CD14-positive monocyte (primary cell): ENCODE data around the gene SEL1L3. TPM values are rescaled to one million over a fixed set of nuclear protein-coding genes. Genes with fewer than 3 reads are reported as not detected.

Experiments used
- DNase-seq, 3 donors: peaks; one replicate each; pipeline ENCODE4 v3.0.0-alpha.2; 2011 to 2022
- H2AFZ ChIP-seq: 2 replicates; pipeline ENCODE4 v1.6.0; 2012; ENCODE audit warnings: mild to moderate bottlenecking, low read depth, low read length, inconsistent platforms; ENCODE audit not compliant: insufficient read depth, poor library complexity, severe bottlenecking
- H3K27ac ChIP-seq, 2 donors: 1 replicate in 1 of 2; 2 replicates in 1 of 2; pipeline ENCODE4 v1.5.1; 2012 to 2013; ENCODE audit warnings: low read length in 2 of 2, control low read depth in 1 of 2, inconsistent platforms in 1 of 2, low read depth in 1 of 2, mild to moderate bottlenecking in 1 of 2
- H3K27me3 ChIP-seq, 2 donors: one replicate each; pipeline versions ENCODE4 v1.6.0 to v1.6.1; 2011 to 2013; ENCODE audit warnings: low read length in 2 of 2; ENCODE audit not compliant: control insufficient read depth in 2 of 2, insufficient read depth in 2 of 2
- H3K36me3 ChIP-seq, 2 donors: replicated peaks in 1 of 2; 1 replicate in 1 of 2; 2 replicates in 1 of 2; pipeline versions ENCODE4 v1.5.1 to v1.6.1; 2012 to 2013; ENCODE audit warnings: low read length in 2 of 2, control low read depth in 1 of 2, inconsistent platforms in 1 of 2, mild to moderate bottlenecking in 1 of 2; ENCODE audit not compliant: insufficient read depth in 2 of 2, control insufficient read depth in 1 of 2
- H3K4me1 ChIP-seq, 2 donors: 1 replicate in 1 of 2; 2 replicates in 1 of 2; pipeline versions ENCODE4 v1.5.1 to v1.6.1; 2012 to 2013; ENCODE audit warnings: low read length in 2 of 2, control low read depth in 1 of 2, inconsistent platforms in 1 of 2, mild to moderate bottlenecking in 1 of 2, moderate library complexity in 1 of 2; ENCODE audit not compliant: insufficient read depth in 2 of 2, control insufficient read depth in 1 of 2
- H3K4me2 ChIP-seq: replicated peaks from 2 replicates; pipeline ENCODE3; 2012; ENCODE audit warnings: low read length, moderate library complexity, mild to moderate bottlenecking; ENCODE audit not compliant: poor library complexity, severe bottlenecking; ENCODE audit errors: extremely low read depth
- H3K4me3 ChIP-seq, 3 experiments: fragments of 200-600 bp in 1 of 3; sonication (generic) in 1 of 3; replicated peaks in 1 of 3; 1 replicate in 2 of 3; 2 replicates in 1 of 3; pipeline ENCODE4 v1.5.1; 2011 to 2013; ENCODE audit warnings: low read length in 3 of 3, mild to moderate bottlenecking in 3 of 3, control low read depth in 2 of 3, low read depth in 2 of 3, inconsistent platforms in 1 of 3, moderate library complexity in 1 of 3
- H3K79me2 ChIP-seq: 2 replicates; pipeline ENCODE4 v1.6.0; 2012; ENCODE audit warnings: mild to moderate bottlenecking, control low read depth, inconsistent platforms, low read length, moderate library complexity; ENCODE audit not compliant: insufficient read depth
- H3K9ac ChIP-seq: 2 replicates; pipeline ENCODE4 v1.6.0; 2017; ENCODE audit warnings: low read length, mild to moderate bottlenecking; ENCODE audit not compliant: insufficient read depth, poor library complexity, severe bottlenecking
- H3K9me3 ChIP-seq, 2 donors: replicated peaks in 1 of 2; 1 replicate in 1 of 2; 2 replicates in 1 of 2; pipeline versions ENCODE4 v1.5.1 to v1.6.1; 2012 to 2013; ENCODE audit warnings: low read length in 2 of 2, control low read depth in 1 of 2; ENCODE audit not compliant: control insufficient read depth in 1 of 2, insufficient read depth in 1 of 2
- H4K20me1 ChIP-seq: 2 replicates; pipeline ENCODE4 v1.6.0; 2012; ENCODE audit warnings: mild to moderate bottlenecking, low read length, control low read depth, moderate library complexity; ENCODE audit not compliant: insufficient read depth
- H3K27ac Mint-ChIP-seq, 7 donors: one replicate each; pipeline ENCODE4 v1.8.0; 2020; ENCODE audit warnings: mild to moderate bottlenecking in 7 of 7, mixed read lengths in 7 of 7, moderate library complexity in 6 of 7, inconsistent platforms in 2 of 7
- H3K27me3 Mint-ChIP-seq, 3 donors: one replicate each; pipeline ENCODE4 v1.8.0; 2021 to 2022; ENCODE audit warnings: low read depth in 3 of 3, mild to moderate bottlenecking in 3 of 3, mixed read lengths in 3 of 3, moderate library complexity in 3 of 3, inconsistent platforms in 1 of 3
- H3K36me3 Mint-ChIP-seq, 2 donors: one replicate each; pipeline ENCODE4 v1.8.0; 2020; ENCODE audit warnings: mixed read lengths in 2 of 2, inconsistent platforms in 1 of 2, mild to moderate bottlenecking in 1 of 2
- H3K4me1 Mint-ChIP-seq: one replicate; pipeline ENCODE4 v1.8.0; 2020; ENCODE audit warnings: mild to moderate bottlenecking, mixed read lengths
- H3K4me3 Mint-ChIP-seq, 2 donors: one replicate each; pipeline ENCODE4 v1.8.0; 2020; ENCODE audit warnings: mild to moderate bottlenecking in 2 of 2, mixed read lengths in 2 of 2, moderate library complexity in 1 of 2
- H3K9me3 Mint-ChIP-seq, 7 donors: one replicate each; pipeline ENCODE4 v1.8.0; 2020 to 2022; ENCODE audit warnings: mixed read lengths in 7 of 7, mild to moderate bottlenecking in 6 of 7, moderate library complexity in 6 of 7, inconsistent platforms in 2 of 7
- WGBS: methylation state at CpG from one replicate; pipeline ENCODE4 v1.1.5; 2013; ENCODE audit warnings: missing lambda C conversion rate; ENCODE audit not compliant: insufficient coverage; 5-methylcytosine and 5-hydroxymethylcytosine counted together
- intact Hi-C, 2 donors: fragments of 100-400 bp; cut with micrococcal nuclease; formaldehyde crosslinking; loops; one replicate each; pipeline versions ENCODE4 v1.15.0 to v1.15.1; 2023
- polyA minus RNA-seq: library from RNA; depleted of rRNA, polyadenylated mRNA; stranded (reverse); fragments of >200 nt; gene quantifications from 2 replicates; pipeline ENCODE4 v1.2.3, GENCODE V29; 2012
- polyA plus RNA-seq, 3 donors: library from polyadenylated mRNA; depleted of rRNA in 1 of 3; unstranded in 2 of 3; stranded (reverse) in 1 of 3; fragments of 300-500 nt in 2 of 3; fragments of >200 nt in 1 of 3; fragmentation: Illumina TruSeq in 2 of 3; gene quantifications; 1 replicate in 2 of 3; 2 replicates in 1 of 3; pipeline ENCODE4 v1.2.3, GENCODE V29; 2012 to 2021
- total RNA-seq, 12 experiments: library from RNA in 1 of 12; stranded (reverse) in 1 of 12; fragments of 120-200 nt in 1 of 12; gene quantifications; one replicate each; pipeline ENCODE4 v1.2.4 and lab custom pipeline; 2013 to 2026; ENCODE audit warnings: mixed read lengths in 6 of 12, inconsistent platforms in 1 of 12
- TF ChIP-seq, protein P1 (sequence below): fragments of 200-600 bp; IDR thresholded peaks from one replicate; pipeline ENCODE4 v1.8.0; 2022; ENCODE audit warnings: antibody characterized with exemption, mild to moderate bottlenecking

SEL1L3 gene
- total RNA-seq (2013): 4.9 TPM
- polyA plus RNA-seq (1 to 10 TPM in 2 of 3 donors, under 1 TPM in 1; 0.61 to 2.2 (median 1.7) TPM), polyA minus RNA-seq (3.3 and 4.0 TPM in 2 replicates), total RNA-seq (lab: John Stamatoyannopoulos, UW) (2.4 to 11.1 (median 7.8) reads per million in 11 experiments)

DNA sequence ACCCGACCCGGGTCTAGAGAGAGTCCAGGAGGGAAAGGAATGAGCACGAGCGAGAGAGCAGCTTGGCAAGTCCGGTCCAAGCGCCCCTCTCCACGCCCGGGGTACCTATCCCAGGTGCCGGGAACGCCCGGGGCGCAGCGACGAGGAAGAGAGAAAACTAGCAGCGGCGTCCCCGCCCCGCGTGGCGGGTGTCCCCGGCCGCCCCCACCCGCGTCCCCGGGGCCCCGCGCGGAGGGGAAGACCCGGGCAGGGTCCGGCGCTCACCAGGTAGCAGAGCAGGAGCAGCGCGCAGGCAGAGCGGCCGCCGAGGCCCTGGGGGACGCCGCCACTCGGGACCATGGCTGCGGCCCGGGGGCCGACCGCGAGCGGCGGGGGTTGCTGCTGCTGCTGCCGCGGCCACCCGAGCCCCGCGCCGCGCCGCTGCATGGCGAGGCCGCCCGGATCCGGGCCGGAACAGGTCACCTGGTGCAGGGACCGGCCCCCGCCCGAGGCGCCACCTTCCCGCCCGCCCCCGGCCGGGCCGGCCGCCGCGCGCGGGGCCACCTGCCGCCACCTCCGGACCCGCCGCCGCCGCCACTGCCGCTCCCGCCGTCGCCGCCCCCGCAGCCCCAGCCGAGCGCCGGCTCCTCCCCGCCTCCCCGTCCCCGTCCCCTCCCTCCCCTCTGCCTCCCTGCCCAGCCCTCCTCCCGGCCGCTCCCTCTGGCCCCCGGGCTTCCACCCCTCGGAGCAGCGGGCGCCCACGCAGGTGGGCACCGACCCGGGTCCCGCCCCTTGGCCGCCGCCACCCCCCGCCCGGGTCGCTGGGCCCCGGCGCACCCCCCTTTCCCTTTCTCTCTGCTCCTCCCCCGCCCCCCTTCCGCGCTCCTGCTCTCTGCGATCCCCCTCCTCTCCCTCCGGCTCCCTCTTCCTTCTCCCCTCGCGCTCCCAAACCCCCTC is at the start of gene SEL1L3:
Gene SEL1L3 (minus strand): TSS at position 578 of the 936 bp plus-strand sequence. CDS start 152 bp downstream, at position 426.
- H2AFZ ChIP-seq: peak within 1 kb of the TSS; percentile 86
- Mint-ChIP-seq H3K27ac (peak within 1 kb of the TSS; percentile 63 to 98 (median 92)), H3K9me3 (peaks cover 0 to 5% (median 3%) of the 10 kb centered on the region in 7 donors), H3K36me3 (peaks cover 0 to 4% of the 10 kb centered on the region in 2 donors), H3K4me3 (peak within 1 kb of the TSS; percentile 99 to 100), H3K4me1 (peaks cover 44% of the 10 kb centered on the region), H3K27me3 (peaks cover 14 to 23% (median 22%) of the 10 kb centered on the region in 3 donors)
- intact Hi-C loops: loop anchor here (5.0 kb wide), 2 partner anchors 50 to 215 kb away; partner anchors contain the start of gene SMIM20 (in 1 of the 2)
- H4K20me1 ChIP-seq: no peaks in the 10 kb centered on the region
- no peak for DNase-seq
- peak within 1 kb of the TSS; percentile 43 to 78 (median 54) for H3K4me3 ChIP-seq
- H3K4me2 ChIP-seq: peak within 1 kb of the TSS; percentile 92
- no peaks in the 10 kb centered on the region for H3K79me2 ChIP-seq
- no peaks in the 10 kb centered on the region for H3K9me3 ChIP-seq
- peaks cover 34 to 46% of the 10 kb centered on the region in 2 donors for H3K4me1 ChIP-seq
- peak within 1 kb of the TSS; percentile 54 for H3K9ac ChIP-seq
- TF ChIP-seq, protein P1, sequence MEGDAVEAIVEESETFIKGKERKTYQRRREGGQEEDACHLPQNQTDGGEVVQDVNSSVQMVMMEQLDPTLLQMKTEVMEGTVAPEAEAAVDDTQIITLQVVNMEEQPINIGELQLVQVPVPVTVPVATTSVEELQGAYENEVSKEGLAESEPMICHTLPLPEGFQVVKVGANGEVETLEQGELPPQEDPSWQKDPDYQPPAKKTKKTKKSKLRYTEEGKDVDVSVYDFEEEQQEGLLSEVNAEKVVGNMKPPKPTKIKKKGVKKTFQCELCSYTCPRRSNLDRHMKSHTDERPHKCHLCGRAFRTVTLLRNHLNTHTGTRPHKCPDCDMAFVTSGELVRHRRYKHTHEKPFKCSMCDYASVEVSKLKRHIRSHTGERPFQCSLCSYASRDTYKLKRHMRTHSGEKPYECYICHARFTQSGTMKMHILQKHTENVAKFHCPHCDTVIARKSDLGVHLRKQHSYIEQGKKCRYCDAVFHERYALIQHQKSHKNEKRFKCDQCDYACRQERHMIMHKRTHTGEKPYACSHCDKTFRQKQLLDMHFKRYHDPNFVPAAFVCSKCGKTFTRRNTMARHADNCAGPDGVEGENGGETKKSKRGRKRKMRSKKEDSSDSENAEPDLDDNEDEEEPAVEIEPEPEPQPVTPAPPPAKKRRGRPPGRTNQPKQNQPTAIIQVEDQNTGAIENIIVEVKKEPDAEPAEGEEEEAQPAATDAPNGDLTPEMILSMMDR: no peak
- no peaks in the 10 kb centered on the region for H3K36me3 ChIP-seq
- WGBS: under 1% methylated on average over 103 of the region's 115 CpGs
- peak within 1 kb of the TSS in 1 of 2 donors; percentile 80 for H3K27ac ChIP-seq
- H3K27me3 ChIP-seq: peaks cover 0 to 14% of the 10 kb centered on the region in 2 donors

DNA sequence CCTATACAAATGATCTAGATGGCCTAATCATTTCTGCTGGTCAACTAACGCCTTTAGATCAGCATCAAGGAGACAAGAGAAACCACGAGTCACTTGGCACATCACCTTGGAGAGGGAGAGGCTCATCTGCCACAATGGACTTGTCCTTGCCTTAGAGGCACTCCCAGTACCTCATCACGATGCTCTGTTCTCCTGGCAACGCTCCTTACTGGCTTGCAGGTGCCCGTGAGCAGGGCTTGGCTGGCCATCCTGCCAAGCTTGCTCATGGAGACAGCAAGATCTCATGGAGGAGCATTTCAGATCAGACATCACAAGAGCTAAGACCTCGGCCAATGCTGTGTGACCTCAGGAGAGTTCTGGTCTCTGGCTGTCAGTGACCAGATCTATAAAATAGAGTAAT is 48.6 kb upstream of the SEL1L3 start:
- Histone ChIP-seq H3K27me3 (no peaks in the 10 kb centered on the region), H3K4me3 (no peak overlapping the region), H3K4me2 (no peak overlapping the region), H3K4me1 (peaks cover 18% of the 10 kb centered on the region in 2 donors), H3K27ac (no peak overlapping the region), H3K79me2 (no peaks in the 10 kb centered on the region), H3K36me3 (no peaks in the 10 kb centered on the region), H3K9me3 (no peaks in the 10 kb centered on the region), H2AFZ (no peak overlapping the region), H3K9ac (no peak overlapping the region), H4K20me1 (no peaks in the 10 kb centered on the region)
- Mint-ChIP-seq H3K4me3 (no peak overlapping the region), H3K9me3 (peaks cover 0 to 12% (median 5%) of the 10 kb centered on the region in 7 donors), H3K27ac (no peak overlapping the region), H3K36me3 (peaks cover 0 to 2% of the 10 kb centered on the region in 2 donors), H3K4me1 (peaks cover 27% of the 10 kb centered on the region), H3K27me3 (peaks cover 3 to 8% (median 4%) of the 10 kb centered on the region in 3 donors)
- intact Hi-C loops: loop anchor here (5.0 kb wide), 2 partner anchors 49 to 54 kb away; partner anchors contain the start of gene SEL1L3 (in 1 of the 2)
- TF ChIP-seq, protein P1: no peak
- no peak for DNase-seq
- WGBS: 88% methylated on average over 6 of the region's 6 CpGs
